Measurements from ENCODE around the gene CNOT6. TPM values are rescaled to one million over a fixed set of nuclear protein-coding genes. Genes with fewer than 3 reads are reported as not detected.

The CNOT6 gene
- total RNA-seq, 1 donor from 2014 or later: 38.5 TPM

DNA sequence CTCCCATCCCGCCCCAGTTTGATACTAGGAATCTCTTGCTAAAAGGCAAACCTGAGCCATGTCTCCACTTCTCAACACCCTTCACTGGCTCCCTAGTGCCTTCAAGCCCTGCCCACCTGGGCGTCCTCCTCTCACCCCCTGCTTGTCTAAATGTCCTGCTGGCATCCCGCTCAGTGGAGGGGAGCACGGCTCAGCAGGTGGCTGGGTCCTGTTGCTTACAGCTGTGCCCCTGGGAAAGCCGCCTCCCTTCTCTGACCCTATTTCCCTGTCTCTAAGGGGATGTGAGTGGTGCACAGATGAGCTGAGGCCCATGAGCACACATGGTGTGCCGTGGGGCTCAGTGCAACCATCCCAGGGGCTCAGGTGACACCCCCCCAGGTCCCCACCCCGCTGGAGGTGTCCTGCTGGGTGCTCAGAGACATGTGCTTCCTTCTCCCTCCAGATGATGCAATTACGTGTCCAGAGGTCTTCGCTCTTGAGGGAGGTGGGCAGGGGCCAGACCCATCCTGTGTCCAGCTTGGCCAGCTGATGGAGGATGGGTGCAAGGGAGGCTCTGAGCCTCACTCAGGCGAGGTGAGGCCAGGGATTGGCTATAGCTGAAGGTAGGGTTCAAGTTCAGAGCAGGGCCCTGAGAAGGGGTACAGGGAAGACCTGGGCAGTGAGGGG, 131.1 kb downstream of the CNOT6 start:
- Mint-ChIP-seq H3K9me3 (no peaks in the 10 kb centered on the region), H3K27ac (no peak overlapping the region), H3K4me1 (peaks cover 2% of the 10 kb centered on the region), H3K36me3 (no peaks in the 10 kb centered on the region), H3K4me3 (no peak overlapping the region), H3K27me3 (ENCODE audit: insufficient read depth, low read depth) (peaks cover 6% of the 10 kb centered on the region)
- H3K4me3 ChIP-seq: no peak overlapping the region
- H3K79me2 ChIP-seq (ENCODE audit: low read depth): no peaks in the 10 kb centered on the region
- no peaks in the 10 kb centered on the region for H3K36me3 ChIP-seq
- no peak for DNase-seq (ENCODE audit: low spot score)
- no peak overlapping the region for H2AFZ ChIP-seq (replicated peaks)
- no peaks in the 10 kb centered on the region for H3K9me3 ChIP-seq (ENCODE audit: low read depth)
- no peaks in the 10 kb centered on the region for H3F3A ChIP-seq (ENCODE audit: low read depth)
- no peak overlapping the region for H3K4me2 ChIP-seq
- no peak overlapping the region for H3K27ac ChIP-seq
- no peaks in the 10 kb centered on the region for H4K20me1 ChIP-seq (ENCODE audit: low read depth)
- H3K9ac ChIP-seq: no peak overlapping the region
- no peaks in the 10 kb centered on the region for H3K4me1 ChIP-seq
- TF ChIP-seq EZH2phosphoT487 (IDR thresholded peaks at IDR 0.05) (no peak), EZH2 (IDR thresholded peaks at IDR 0.05) (no peak)
- TF ChIP-seq, protein P1, sequence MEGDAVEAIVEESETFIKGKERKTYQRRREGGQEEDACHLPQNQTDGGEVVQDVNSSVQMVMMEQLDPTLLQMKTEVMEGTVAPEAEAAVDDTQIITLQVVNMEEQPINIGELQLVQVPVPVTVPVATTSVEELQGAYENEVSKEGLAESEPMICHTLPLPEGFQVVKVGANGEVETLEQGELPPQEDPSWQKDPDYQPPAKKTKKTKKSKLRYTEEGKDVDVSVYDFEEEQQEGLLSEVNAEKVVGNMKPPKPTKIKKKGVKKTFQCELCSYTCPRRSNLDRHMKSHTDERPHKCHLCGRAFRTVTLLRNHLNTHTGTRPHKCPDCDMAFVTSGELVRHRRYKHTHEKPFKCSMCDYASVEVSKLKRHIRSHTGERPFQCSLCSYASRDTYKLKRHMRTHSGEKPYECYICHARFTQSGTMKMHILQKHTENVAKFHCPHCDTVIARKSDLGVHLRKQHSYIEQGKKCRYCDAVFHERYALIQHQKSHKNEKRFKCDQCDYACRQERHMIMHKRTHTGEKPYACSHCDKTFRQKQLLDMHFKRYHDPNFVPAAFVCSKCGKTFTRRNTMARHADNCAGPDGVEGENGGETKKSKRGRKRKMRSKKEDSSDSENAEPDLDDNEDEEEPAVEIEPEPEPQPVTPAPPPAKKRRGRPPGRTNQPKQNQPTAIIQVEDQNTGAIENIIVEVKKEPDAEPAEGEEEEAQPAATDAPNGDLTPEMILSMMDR (IDR thresholded peaks at IDR 0.05): no peak
- H3K27me3 ChIP-seq: no peaks in the 10 kb centered on the region

DNA sequence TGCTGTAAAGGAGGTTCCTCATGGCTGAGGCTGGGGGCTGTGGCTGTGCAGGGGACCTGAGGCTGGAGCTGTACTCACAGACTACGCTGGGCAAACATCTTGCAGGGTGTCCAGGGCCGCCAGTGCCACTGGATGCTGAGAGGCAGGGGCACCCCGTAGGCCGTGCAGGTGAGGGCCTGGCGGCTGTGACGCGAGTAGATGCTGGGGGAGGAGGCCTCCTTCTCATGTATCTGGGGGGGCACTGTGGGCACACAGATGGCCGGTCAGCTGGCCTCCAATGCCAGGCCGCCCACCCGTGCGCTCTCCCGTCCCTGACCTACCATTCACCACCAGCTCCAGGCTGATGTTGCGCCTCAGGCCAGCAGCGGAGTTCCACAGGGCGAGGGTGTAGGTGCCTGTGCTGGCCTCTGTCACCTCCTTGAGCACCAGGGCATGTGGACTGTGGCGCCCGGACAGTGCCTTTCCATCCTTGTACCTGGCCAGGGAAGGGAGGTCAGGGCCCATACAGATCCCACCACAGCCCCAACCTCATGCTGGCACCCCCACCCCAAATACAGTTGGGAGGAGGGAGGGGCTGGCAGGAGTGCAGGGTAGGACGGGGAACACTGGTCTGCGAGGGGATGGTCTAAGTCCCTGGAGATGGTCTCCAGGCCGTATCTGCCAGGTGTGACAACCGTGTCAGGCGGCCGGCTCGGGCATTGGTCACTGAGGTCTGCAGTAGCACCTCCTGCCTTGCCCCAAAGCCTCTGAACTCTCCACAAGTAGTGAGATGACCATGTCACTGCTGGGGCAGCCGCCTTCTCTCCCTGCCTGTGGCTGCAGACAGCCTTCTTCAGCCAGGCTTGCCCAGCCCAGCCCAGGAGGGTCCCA, 131.8 kb downstream of the CNOT6 start:
- Histone ChIP-seq H3K4me2 (no peak overlapping the region), H3K4me3 (no peak overlapping the region), H3F3A (ENCODE audit: low read depth) (no peaks in the 10 kb centered on the region), H3K9me3 (ENCODE audit: low read depth) (no peaks in the 10 kb centered on the region), H3K27me3 (no peaks in the 10 kb centered on the region), H2AFZ (replicated peaks) (no peak overlapping the region), H4K20me1 (ENCODE audit: low read depth) (no peaks in the 10 kb centered on the region), H3K79me2 (ENCODE audit: low read depth) (no peaks in the 10 kb centered on the region), H3K4me1 (no peaks in the 10 kb centered on the region), H3K36me3 (no peaks in the 10 kb centered on the region), H3K9ac (no peak overlapping the region), H3K27ac (no peak overlapping the region)
- peaks cover 2% of the 10 kb centered on the region for H3K4me1 Mint-ChIP-seq
- TF ChIP-seq EZH2 (IDR thresholded peaks at IDR 0.05) (no peak), EZH2phosphoT487 (IDR thresholded peaks at IDR 0.05) (no peak)
- TF ChIP-seq, protein P1 (IDR thresholded peaks at IDR 0.05): no peak
- H3K36me3 Mint-ChIP-seq: no peaks in the 10 kb centered on the region
- no peak overlapping the region for H3K4me3 Mint-ChIP-seq
- peaks cover 2% of the 10 kb centered on the region for H3K27me3 Mint-ChIP-seq (ENCODE audit: insufficient read depth, low read depth)
- no peak overlapping the region for H3K27ac Mint-ChIP-seq
- no peaks in the 10 kb centered on the region for H3K9me3 Mint-ChIP-seq
- no peak for DNase-seq (ENCODE audit: low spot score)

DNA sequence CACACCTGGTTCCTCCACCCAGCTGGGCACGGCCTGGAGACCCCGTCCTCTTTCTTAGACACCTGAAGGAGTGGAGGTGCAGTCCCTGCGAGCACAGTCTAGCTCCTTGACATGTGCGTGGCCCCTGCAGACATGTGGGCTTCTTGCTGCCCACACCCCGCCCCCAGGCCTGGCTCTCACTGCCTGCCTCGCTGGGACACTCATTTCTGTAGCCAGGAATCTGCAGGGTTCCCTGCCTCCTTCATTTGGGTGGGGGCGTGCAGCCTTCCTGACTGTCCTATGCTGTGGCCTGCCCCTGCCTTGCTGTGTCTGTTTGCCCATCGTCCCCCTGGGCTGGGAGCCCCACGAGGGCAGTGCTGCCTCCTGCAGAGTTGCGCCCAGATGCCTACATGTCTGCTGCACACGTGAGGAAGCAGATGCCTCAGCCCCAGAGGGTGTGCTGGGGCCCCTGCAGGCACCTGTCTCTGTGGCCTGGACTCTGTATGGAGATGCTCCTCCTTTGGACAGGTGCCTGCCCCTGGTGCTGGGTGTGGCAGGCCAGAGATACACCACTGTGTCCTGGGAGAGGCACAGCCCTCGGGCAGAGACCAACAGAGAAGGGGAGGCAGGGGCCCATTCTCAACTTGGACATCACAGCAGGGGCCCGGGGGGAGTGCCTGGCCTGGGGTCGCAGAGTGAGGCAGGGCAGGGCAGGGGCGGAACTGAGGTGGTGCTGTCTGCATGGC, 132.6 kb downstream of the CNOT6 start:
- H3K9ac ChIP-seq: no peak overlapping the region
- Mint-ChIP-seq H3K36me3 (no peaks in the 10 kb centered on the region), H3K4me3 (no peak overlapping the region), H3K27ac (no peak overlapping the region), H3K9me3 (no peaks in the 10 kb centered on the region), H3K4me1 (peaks cover 2% of the 10 kb centered on the region), H3K27me3 (ENCODE audit: insufficient read depth, low read depth) (peaks cover 2% of the 10 kb centered on the region)
- DNase-seq (ENCODE audit: low spot score): no peak
- H3K27ac ChIP-seq: no peak overlapping the region
- TF ChIP-seq EZH2 (IDR thresholded peaks at IDR 0.05) (no peak), EZH2phosphoT487 (IDR thresholded peaks at IDR 0.05) (no peak)
- no peaks in the 10 kb centered on the region for H3K36me3 ChIP-seq
- no peak overlapping the region for H3K4me2 ChIP-seq
- H3K27me3 ChIP-seq: no peaks in the 10 kb centered on the region
- no peak overlapping the region for H2AFZ ChIP-seq (replicated peaks)
- H3K4me1 ChIP-seq: no peaks in the 10 kb centered on the region
- no peaks in the 10 kb centered on the region for H3F3A ChIP-seq (ENCODE audit: low read depth)
- no peaks in the 10 kb centered on the region for H3K9me3 ChIP-seq (ENCODE audit: low read depth)
- H3K79me2 ChIP-seq (ENCODE audit: low read depth): no peaks in the 10 kb centered on the region
- no peaks in the 10 kb centered on the region for H4K20me1 ChIP-seq (ENCODE audit: low read depth)
- H3K4me3 ChIP-seq: no peak overlapping the region
